HPDE6-E6E7 (cell line): ENCODE data around the gene LCP2.

ENCODE experiments used
- DNase-seq: peaks from one replicate; pipeline ENCODE4 v3.0.0; 2011; ENCODE audit warnings: missing footprints; ENCODE audit errors: extremely low spot score

LCP2 gene

DNA sequence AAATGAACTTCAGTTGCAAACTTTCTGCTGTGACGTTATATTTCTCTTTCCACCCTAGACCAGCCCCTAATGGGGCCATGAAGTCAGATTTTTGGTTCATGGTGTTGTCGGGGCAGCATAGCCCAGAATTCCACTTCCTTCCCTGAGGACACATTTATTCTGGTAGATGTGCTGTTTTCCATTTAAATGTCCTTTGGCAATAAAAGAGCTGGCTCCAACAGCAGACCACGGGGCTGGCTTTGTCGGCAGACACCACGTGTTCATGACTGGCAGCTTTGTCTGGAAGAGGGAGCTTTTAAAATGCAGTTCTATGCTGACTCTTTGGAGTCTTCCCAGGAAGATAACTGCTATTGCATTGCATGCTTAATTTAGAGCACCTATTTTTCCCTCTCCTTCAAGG, 17.6 kb upstream of the LCP2 start:
- no peak for DNase-seq

DNA sequence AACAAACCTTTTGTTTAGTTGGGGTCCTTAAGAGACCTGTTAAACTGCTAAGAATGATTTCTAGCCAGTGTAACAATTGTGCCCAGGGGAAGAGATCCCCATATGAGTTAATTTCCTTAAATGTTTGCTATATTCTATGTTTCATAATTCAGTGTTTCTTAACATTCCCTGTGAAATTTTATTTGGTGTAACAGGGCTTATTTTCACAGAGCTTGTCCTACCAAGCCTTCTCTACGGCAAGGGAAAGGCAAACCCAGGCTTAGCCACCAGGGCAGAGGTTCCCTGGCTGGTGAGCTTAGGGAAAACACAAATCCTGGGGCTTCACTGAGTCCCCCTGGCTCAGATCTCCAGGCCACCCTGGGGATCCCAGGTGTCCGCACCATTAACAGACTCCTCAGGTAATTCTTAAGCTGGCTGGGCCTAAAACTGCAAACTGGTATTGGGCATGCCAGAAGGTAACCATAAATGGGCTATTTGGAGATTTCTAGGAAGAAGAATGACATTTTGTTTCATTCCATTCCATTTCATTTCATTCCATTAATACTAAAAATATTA, 17.0 kb upstream of the LCP2 start:
- DNase-seq = no peak

DNA sequence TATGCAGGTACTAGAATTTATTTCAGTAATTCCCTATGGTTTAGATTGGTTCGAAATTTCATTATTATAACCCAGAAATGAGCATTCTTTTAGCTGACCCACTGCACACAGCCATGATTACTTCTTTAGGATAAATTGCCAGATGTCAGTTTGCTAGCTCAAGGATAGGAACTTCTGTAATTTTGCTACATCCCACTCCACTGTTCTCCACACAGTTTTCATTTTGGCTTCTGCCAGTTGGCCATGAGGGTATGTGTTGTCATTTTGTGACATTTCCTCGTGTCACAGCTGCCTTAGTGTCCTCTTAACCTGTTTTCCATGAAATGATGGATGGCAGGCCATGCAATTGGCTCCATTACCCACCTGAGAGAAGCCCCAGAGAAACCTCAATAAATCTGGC, 16.2 kb upstream of the LCP2 start:
- no peak for DNase-seq

DNA sequence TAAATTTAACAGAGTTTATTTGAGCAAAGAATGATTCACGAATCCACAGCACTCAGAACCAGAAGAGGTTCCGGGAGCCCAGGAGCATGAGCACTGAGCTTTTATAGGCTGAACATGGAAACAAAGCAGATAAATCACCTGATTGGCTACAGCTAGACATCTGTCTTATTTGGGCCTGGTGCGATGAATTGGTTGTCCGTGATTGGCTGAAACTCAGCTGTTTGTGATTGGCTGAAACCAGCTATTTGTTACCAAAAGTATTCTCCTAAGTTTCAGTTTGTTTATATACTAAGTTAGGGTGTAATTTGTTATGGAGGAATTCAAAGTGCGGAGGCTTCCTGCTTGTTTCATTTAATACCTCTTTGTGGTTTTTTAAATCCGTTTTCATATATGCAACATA, 15.8 kb upstream of the LCP2 start:
- no peak for DNase-seq

DNA sequence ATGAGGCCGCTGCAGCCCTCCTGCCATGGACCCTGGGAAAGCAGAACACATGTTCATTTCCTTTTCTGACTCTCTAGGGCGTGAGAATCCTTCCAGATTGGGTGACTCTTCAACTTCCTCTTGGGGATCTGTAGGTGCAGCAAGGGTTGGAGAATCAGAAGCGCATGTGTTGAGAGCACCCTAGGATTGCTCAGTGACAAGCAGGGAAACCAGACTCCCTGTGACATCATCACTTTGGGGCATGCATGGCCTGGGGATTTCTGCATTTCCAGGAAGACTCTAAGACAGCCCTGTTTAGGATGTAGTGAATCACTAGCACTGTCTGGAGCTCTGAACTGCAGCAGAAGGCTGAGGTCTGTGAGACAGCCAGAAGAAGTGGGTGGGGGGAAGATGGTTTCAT, 15.1 kb upstream of the LCP2 start:
- no peak for DNase-seq

DNA sequence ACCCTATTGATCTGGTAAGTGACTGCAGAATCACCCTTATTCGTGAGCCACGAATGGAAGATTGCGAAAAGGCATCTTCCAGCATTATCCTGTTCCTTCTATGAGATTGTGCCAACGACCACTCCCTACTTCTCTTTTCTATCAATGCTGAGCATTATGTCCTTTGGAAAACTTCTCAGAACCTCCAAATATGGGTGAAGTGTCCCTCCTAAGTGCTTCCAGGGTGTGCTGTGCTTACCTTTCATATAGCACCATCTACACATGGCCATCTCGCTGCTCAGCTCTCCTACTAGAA, 14.7 kb upstream of the LCP2 start:
- no peak for DNase-seq

DNA sequence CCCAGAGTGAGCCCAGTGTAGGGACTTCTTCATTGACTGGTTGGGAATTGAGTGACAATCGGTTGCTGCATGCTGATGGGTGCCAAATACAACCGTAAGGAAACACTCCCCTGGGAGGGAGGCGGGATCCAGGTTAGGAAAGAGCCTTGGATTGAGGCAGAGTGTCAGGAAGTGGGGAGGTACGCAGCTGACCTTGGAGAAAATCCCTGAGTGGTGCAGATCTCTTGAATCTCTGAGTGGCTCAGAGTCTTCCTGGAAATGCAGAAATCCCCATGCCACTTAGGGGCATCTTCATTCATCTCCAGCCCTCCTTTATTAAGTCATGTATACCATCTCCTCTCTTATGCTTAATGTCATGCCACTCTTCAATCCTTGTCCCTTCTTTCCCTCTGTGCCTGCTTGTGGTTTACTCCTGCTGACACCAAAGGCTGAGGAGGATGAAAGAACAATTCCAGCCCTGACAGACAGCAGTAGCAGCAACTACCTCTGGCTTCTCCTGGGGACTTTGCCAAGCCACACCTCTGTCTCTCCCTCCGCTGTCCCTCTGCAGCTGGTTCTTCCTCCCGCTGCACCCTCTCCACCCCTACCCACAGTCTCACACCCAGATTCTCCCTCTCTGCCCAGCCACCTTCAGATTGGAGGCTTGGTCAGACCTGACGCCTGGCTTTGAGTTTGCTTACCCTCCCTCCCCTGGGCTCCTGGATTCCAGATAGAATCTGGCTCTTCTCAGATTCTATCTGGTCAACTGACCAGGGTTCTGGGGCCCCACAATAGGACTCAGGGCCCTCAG, 14.1 kb upstream of the LCP2 start:
- DNase-seq = no peak

DNA sequence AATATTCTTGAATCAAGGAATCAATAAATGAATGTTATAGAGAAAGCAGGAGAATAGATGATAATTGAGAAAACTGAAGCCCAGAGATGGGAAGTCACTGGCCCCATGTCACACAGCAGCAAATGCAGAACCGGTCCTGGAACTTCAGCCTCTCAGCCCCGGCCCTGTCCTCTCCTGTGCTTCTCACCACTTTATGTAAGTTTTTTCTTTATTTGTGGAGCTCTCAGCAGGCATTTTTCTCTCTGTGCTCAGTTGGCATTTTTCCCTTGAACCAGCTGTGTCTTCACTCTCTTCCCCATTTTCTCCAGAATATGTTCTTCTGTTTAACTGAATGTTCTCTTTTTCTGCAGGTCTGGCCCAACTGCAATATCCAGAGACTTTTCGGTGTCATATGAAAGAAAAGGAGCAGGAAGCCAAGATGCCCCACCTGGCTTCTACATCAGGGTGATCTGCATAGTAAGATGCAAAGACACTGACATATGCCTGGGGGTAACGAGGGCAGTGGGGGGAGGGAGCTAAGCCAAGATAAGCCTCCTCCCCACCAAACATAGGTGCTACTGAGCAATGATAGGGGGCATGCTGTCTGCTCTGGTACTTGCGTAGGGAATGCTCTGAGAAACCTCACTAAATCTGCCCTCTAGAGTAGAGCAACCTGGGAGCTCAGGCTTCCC, 12.8 kb upstream of the LCP2 start:
- DNase-seq = no peak

DNA sequence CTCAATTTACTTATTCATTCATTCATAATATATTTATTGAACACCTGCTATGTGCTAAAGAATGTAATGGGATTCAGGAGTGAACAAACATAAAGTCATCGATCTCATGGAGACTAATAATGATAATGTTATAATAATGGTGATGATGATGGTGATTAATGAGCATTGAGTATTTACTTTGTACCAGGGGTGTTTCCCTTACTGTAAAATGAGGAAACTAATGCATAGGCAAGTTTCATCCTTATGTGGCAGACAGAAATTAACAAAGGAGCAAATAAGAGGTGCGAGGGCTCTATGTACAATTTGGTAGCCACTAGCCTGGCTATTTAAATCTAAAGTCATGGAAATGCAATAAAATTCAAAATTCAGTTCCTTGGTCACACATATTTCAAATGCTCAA, 11.1 kb upstream of the LCP2 start:
- DNase-seq = no peak

DNA sequence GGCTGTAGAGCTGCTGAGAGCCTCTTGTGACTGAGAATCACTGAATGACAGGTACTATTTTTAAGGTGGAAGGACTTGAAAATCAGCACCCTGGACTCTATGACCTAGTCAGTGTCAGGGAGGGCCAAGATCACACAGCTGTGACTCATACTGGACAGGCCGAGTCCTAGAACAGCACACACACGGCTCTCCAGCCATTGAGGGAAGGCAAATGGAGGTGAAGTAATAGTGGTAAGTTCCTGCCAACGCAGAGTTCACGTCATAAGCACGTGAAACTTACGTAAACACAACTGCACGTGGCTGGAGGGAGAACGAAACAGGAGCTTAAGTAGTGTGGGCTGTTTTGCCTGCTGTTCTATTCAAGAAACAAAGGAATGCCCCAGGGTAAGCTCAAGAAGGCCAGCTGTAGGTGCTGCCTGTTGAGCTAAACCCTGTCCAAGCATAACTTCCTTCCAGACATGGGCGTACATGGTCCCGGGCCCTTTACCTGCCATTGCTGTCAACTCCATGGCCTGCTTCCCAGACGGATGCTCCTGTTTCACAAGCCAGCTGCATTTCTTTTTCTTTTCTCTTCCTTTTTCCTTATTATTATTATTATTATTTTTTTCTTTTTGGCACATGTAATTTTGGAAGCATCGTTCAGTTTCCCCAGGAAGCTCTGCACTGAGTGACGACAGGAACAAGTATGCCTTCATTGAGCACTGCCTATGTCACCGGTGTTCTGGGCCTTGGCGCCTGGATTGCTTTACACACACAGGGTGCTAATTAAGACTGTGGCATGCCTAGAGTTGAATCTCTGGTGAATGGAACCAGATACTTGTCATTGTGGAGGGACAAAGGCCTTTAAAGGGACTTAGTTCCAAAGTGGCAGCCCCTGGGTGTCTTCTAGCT, 10.2 kb upstream of the LCP2 start:
- peak; percentile 49 for DNase-seq

DNA sequence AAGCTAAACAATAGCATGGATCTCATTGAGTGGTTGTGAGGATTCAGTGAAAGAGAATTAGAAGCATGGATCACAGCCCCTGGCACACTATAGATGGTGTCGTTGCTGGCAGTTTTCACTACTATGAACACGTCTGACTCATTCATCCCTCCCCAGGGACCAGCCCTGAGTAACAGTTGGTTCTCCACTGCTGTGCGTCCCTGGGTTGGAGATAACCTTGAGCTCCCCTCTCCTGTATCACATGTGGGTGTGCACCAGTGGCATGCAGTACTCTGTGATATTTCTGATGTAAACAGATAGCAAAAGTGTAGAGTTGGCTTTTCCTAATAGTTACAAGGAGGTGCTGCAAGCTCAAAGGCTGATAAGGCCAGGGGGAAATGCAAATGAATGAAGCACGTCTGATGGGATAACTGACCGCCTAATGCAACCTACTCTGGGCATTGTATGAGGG, 8.8 kb upstream of the LCP2 start:
- no peak for DNase-seq

DNA sequence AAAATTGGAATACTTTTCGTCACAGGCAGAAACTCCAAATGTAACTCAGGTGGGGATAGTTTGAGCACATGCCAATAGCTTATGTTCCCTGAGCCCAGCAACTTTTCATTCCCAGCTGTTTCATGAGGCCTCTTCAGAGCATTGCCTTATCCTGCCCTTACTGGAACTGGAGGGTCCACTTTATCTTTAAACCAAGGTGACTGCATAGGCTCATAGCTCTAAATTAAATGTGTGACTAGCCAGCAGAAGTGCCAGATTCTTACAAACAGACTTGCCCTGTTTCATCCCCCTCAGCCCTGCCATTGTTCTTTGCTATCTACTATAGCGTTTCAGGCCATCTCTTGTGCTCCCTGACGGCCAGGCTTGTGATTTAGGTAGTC, 8.1 kb upstream of the LCP2 start:
- no peak for DNase-seq

DNA sequence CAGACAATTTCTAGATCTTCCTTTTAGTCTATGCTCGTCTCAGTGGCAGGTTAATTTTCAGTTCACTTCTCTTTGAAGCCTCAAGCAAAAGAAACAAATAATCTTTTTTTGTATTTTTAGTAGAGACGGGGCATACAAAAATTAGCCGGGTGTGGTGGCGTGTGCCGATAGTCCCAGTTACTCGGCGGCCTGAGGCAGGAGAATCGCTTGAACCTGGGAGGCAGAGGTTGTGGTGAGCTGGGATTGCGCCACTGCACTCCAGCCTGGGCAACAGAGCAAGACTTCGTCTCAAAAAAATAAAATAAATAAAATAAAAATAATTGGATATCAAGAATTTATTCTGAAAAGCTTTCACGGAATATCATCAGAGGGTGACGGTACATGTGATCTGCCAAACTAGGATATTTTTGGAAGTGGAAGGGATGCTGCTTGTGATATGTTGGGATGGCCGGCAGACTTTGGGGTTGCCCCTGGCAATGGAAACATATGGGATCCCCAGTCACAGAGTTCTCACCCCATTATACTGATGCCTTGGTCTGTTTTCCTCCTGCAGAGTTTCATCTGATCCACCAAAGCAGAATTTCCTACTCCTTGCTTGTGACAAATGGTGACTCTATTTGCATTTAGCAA, 7.6 kb upstream of the LCP2 start:
- DNase-seq = no peak

DNA sequence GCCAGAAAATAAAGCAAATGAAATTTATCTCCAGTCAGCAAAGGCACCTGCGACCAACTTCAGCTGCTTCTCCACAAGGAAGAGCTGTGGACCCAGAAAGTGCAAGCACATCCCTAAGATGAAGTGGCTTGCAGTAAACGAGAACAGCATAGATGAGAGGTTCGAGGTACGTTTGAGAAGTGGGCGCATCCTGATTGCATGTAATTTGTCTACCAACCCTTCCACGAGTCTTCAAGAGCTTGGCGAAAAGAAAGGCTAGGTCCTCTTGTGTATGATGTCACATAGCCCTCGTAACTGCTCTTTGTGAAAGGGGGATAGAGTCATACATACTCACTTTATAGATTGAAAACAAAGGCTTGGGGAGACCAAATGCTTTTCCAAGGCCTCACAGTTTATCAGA, 6.0 kb upstream of the LCP2 start:
- no peak for DNase-seq

DNA sequence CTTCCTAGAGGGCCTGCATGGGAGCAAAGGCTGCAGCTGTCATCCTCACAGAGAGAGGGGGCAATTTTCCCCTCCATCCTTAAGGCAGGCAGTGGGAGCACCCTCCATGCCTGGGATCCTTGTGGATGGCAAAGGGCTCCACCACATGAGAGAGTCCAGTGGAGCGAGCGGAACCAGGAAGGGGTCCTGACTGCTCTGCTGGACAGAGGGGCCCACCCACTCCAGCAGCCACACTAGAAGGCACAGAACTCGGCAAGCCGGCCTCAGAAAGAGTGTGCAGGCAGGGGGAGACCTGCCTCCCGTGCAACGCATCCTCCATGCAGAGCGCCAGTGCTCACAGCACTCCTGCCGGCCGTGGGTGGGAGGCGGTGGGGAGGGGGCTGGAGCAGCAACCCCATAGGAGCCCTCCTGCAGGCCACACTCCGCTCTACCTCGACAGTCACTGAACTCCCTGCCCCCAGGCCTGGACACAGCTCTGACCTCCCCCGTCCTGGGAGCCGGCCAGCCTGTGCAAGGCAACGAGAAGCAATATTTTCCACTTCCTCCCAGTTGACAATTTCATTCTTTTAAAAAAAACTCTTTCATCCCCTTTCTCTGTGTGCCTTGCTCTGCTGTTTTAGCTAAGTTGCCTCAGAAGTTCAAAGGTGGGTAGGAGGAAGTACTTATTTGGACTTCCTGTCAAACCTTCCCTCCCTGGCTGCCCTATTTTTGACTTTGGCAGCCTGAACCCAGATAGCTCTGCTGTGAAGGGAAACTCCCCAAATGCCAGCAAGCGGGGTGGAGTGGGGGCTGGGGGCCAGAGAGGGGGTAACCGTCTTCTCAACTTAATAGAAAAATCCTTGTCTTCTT, 5.3 kb upstream of the LCP2 start:
- DNase-seq = no peak

DNA sequence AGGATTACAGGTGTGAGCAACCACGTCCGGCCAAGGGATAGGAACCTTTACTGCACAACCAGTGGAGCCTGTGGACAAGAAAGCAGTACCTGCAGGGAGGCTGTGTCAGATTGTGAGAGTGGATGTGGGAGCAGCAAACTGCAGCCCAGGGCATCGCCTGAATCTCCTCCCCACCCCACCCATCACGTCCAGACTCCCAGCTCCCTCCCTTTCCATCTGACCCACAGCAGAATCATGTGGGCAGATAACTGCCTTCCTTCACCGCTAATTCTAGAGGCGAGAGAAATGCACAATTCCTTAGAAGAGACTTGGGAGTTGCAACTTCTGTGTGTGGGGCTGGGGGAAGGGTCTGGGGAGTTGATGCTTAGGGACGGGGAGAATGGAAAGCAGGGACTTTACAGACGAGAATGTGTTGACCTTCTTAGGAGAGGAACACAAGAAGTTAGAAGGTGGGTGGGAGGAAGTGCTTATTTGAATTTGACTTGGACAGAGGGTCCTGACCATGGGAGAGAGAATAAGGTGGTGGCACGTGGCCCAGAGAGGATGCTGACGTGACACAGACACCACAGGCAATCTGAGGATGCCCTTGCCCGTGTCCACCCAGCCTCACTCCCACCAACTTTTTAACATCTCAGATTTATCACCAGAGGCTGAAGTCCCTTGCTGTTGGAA, 4.5 kb upstream of the LCP2 start:
- DNase-seq = no peak

DNA sequence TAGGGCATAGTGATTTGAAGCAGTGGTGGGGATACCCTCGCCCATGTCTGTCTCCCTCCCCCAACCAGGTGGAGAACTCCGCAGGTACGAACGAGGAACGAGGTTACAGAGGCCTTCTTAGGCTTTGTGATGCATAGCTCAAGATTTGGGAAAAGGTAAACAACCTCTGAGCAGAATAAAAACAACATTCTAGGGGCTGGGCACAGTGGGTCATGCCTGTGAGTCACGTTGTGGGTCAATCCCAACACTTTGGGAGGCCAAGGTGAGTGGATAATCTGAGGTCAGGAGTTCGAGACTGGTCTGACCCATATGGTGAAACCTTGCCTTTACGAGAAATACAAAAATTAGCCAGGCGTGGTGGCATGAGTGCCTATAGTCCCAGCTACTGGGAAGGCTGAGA, 3.6 kb upstream of the LCP2 start:
- no peak for DNase-seq

DNA sequence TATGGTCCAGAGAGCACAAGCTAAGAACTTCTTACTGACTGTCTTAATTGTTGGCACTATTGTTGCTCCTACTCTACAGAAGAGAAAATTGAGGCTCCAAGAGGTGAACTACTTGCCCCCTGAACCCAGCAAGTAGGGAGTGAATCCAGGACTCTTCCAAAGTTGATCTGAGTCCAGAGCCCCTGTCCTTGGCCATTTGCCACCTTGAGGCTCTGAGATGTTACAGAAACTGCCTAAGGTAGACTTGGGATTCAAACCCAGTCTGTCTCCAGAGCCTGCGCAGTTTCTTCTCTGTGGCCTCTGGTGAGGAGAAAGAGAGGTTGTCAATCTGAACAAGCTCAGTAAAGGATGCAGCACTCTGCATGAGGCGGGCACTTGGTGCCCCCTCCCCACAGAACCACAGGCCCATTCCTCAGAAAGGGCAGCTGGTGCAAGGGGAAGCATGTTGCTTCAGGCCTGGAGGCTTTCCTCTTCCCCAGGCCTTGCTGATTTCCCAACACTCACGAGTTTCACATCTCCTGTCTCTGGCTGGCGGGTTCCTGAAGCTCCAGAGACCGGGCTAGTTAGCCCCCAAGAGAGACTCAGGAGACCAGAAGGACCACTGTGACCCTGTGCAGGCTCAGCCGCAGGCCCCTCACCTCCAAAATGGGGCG, 2.9 kb upstream of the LCP2 start:
- DNase-seq = no peak

DNA sequence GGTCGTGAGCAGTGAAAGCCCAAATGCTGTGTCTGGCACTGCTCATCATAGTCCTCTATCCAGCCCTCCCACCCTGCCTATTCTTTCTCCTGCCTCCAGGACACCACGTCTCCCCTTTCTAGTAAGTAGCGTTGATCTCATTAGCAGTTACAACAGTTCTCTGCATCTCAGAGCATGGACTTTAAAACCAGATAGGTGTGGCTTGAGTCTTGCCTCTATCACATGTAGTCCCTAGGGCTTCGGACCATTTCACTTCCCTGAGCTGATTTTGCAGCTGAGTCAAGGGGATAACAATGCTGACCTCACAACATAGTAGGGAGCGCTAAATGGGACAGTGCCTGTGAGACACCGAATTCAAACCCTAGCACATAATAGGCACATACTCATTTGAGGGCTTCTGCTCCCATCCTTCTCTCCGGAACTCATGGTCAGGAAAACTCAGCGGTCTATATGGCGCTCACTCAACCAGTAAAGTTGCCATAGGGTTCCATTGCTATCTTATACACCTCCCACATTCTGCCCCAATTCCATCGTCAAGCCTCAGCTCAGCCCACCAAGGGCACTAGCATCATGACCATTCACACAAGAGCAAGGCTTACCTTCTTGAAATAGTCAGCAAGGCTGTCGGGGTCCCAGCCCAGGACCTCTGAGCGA, 515 bp downstream of the LCP2 start:
- no peak for DNase-seq
